H1 (cell line): Measurements from ENCODE around the gene SLIT3. TPM values are rescaled to one million over a fixed set of nuclear protein-coding genes. Genes with fewer than 3 reads are reported as not detected.

ENCODE experiments used
- CTBP2 ChIP-seq: IDR thresholded peaks from 2 replicates; pipeline ENCODE4 v1.7.0; 2011; ENCODE audit warnings: borderline replicate concordance, mild to moderate bottlenecking, moderate library complexity, mixed read lengths, low read length; ENCODE audit not compliant: insufficient read depth, insufficient read length
- E2F6 ChIP-seq: IDR thresholded peaks from 2 replicates; pipeline ENCODE4 v1.6.1; 2012; ENCODE audit warnings: inconsistent platforms
- JUND ChIP-seq: IDR thresholded peaks from 2 replicates; pipeline ENCODE4 v1.6.1; 2011; ENCODE audit warnings: mild to moderate bottlenecking, improper control_type of control experiment, low read length
- SP2 ChIP-seq: IDR thresholded peaks from 2 replicates; pipeline ENCODE4 v1.6.1; 2012; ENCODE audit warnings: mild to moderate bottlenecking, low read length, inconsistent platforms
- polyA plus RNA-seq, 7 experiments: library from polyadenylated mRNA; depleted of rRNA in 3 of 7; stranded (reverse) in 5 of 7; unstranded in 2 of 7; fragments of >200 nt in 5 of 7; fragments of 200-250 nt in 2 of 7; gene quantifications; 1 replicate in 5 of 7; 2 replicates in 1 of 7; 4 replicates in 1 of 7; pipeline versions ENCODE4 v1.2.1 to v1.2.3, GENCODE V29; 2011 to 2013; ENCODE audit warnings: missing spikeins in 2 of 7, mixed read lengths in 2 of 7
- total RNA-seq: library from RNA; stranded (reverse); fragmentation: NEBNext Ultra II Directional; extraction: Animal tissue kit (Norgen Biotek cat#: 25700); gene quantifications from 2 replicates; pipeline ENCODE4 v1.2.1, GENCODE V29; 2021

SLIT3 gene
- total and polyA plus RNA-seq, 2 of the 8 experiments (the other 6 are each of a cell fraction or from before 2014, with no cell fraction given): 1.1 to 1.2 TPM

- TF ChIP-seq CTBP2 (no peak), SP2 (no peak), E2F6 (no peak), JUND (no peak)
Observed at GRCh38 chr5:168858994-168859393, 441.9 kb downstream of the SLIT3 start (continued).
